Hepatocyte (in vitro differentiated cells): ENCODE data around the gene ZNF574. TPM values are rescaled to one million over a fixed set of nuclear protein-coding genes. Genes with fewer than 3 reads are reported as not detected.

Experiments used
- DNase-seq: peaks from one replicate; pipeline ENCODE4 v3.0.0-alpha.2; 2016; ENCODE audit warnings: low spot score
- H2AFZ ChIP-seq: fragments of 200-600 bp; sonication (generic); 2 replicates; pipeline ENCODE4 v1.6.0; 2016; ENCODE audit warnings: antibody characterized with exemption, mild to moderate bottlenecking
- H3K27ac ChIP-seq: fragments of 200-600 bp; sonication (generic); 2 replicates; pipeline ENCODE4 v1.5.1; 2016; ENCODE audit warnings: mild to moderate bottlenecking
- H3K27me3 ChIP-seq: fragments of 200-600 bp; sonication (generic); 2 replicates; pipeline ENCODE4 v1.6.1; 2016
- H3K36me3 ChIP-seq: fragments of 200-600 bp; sonication (generic); replicated peaks from 2 replicates; pipeline ENCODE4 v1.5.1; 2016; ENCODE audit warnings: low read depth; ENCODE audit not compliant: insufficient read depth
- H3K4me1 ChIP-seq: fragments of 200-600 bp; sonication (generic); 2 replicates; pipeline ENCODE4 v1.5.1; 2016; ENCODE audit warnings: mild to moderate bottlenecking, moderate library complexity; ENCODE audit not compliant: insufficient read depth
- H3K4me2 ChIP-seq: fragments of 200-600 bp; sonication (generic); 2 replicates; pipeline ENCODE4 v1.6.0; 2016
- H3K4me3 ChIP-seq: fragments of 200-600 bp; sonication (generic); 2 replicates; pipeline ENCODE4 v1.5.1; 2016; ENCODE audit warnings: mild to moderate bottlenecking
- H3K79me2 ChIP-seq: fragments of 200-600 bp; sonication (generic); 2 replicates; pipeline ENCODE4 v1.6.0; 2017; ENCODE audit warnings: mild to moderate bottlenecking
- H3K9me2 ChIP-seq: fragments of 200-600 bp; sonication (generic); replicated peaks from 2 replicates; pipeline ENCODE4 v1.6.0; 2017; ENCODE audit warnings: mild to moderate bottlenecking; ENCODE audit not compliant: insufficient read depth
- H3K9me3 ChIP-seq: fragments of 200-600 bp; sonication (generic); 2 replicates; pipeline ENCODE4 v1.5.1; 2016; ENCODE audit warnings: low read depth, mild to moderate bottlenecking
- H4K20me1 ChIP-seq: fragments of 200-600 bp; sonication (generic); 2 replicates; pipeline ENCODE4 v1.6.0; 2016; ENCODE audit warnings: mild to moderate bottlenecking; ENCODE audit not compliant: insufficient read depth, poor library complexity, severe bottlenecking
- CTCF ChIP-seq: fragments of 200-600 bp; sonication (generic); IDR thresholded peaks from 2 replicates; pipeline ENCODE4 v1.5.1; 2016; ENCODE audit warnings: antibody characterized with exemption, mild to moderate bottlenecking; ENCODE audit not compliant: poor library complexity
- EZH2 ChIP-seq: fragments of 200-600 bp; sonication (generic); IDR thresholded peaks from 2 replicates; pipeline ENCODE4 v1.6.1; 2016; ENCODE audit warnings: antibody characterized with exemption, mild to moderate bottlenecking, borderline replicate concordance
- EZH2phosphoT487 ChIP-seq: fragments of 200-600 bp; sonication (generic); IDR thresholded peaks from one replicate; pipeline ENCODE4 v1.6.1; 2018; ENCODE audit warnings: antibody characterized with exemption, mild to moderate bottlenecking, low read depth, moderate library complexity; ENCODE audit not compliant: unreplicated experiment, severe bottlenecking
- WGBS: methylation state at CpG from one replicate; pipeline ENCODE4 v1.1.6; 2016; ENCODE audit warnings: low lambda C conversion rate; ENCODE audit errors: missing lambda C conversion rate; 5-methylcytosine and 5-hydroxymethylcytosine counted together
- polyA plus RNA-seq: library from polyadenylated mRNA; unstranded; fragments of >200 nt; fragmentation: Nextera tagmentation; extraction: Ambion mirVana; gene quantifications from 2 replicates; pipeline ENCODE4 v1.2.1, GENCODE V29; 2016
- total RNA-seq: library from RNA; depleted of rRNA; stranded (reverse); fragments of >200 nt; gene quantifications from 2 replicates; pipeline ENCODE4 v1.2.3, GENCODE V29; 2014

ZNF574 gene
- total and polyA plus RNA-seq, 2 experiments from 2014 or later: 10.7 to 13.6 TPM

GRCh38 chr19:42053037-42053935, 22.7 kb upstream of the ZNF574 start:
- no peaks in the 10 kb centered on the region for H3K36me3 ChIP-seq
- WGBS: 97% methylated on average over 16 of the region's 17 CpGs
- no peak for TF ChIP-seq EZH2phosphoT487
- no peak for TF ChIP-seq CTCF
- TF ChIP-seq EZH2: no peak

GRCh38 chr19:42054205-42054604, 21.8 kb upstream of the ZNF574 start:
- Histone ChIP-seq H3K36me3 (no peaks in the 10 kb centered on the region), H3K4me3 (no peak overlapping the region), H3K79me2 (no peaks in the 10 kb centered on the region), H3K27ac (no peak overlapping the region), H3K4me1 (no peaks in the 10 kb centered on the region), H2AFZ (no peak overlapping the region), H3K4me2 (no peak overlapping the region), H3K27me3 (no peaks in the 10 kb centered on the region), H3K9me2 (no peaks in the 10 kb centered on the region), H4K20me1 (no peaks in the 10 kb centered on the region), H3K9me3 (no peaks in the 10 kb centered on the region)
- DNase-seq: no peak
- 88% methylated on average over 18 of the region's 18 CpGs for WGBS
- no peak for TF ChIP-seq CTCF
- no peak for TF ChIP-seq EZH2
- no peak for TF ChIP-seq EZH2phosphoT487

More at GRCh38 chr19:42053037-42053935, 22.7 kb upstream of the ZNF574 start:
- no peak overlapping the region for H2AFZ ChIP-seq
- no peaks in the 10 kb centered on the region for H3K9me3 ChIP-seq
- no peaks in the 10 kb centered on the region for H4K20me1 ChIP-seq
- H3K9me2 ChIP-seq: no peaks in the 10 kb centered on the region
- H3K4me1 ChIP-seq: no peaks in the 10 kb centered on the region
- no peak overlapping the region for H3K4me2 ChIP-seq
- no peaks in the 10 kb centered on the region for H3K79me2 ChIP-seq
- no peak overlapping the region for H3K4me3 ChIP-seq
- H3K27me3 ChIP-seq: no peaks in the 10 kb centered on the region
- DNase-seq: no peak
- H3K27ac ChIP-seq: no peak overlapping the region

- WGBS: 77% methylated on average over 7 of the region's 7 CpGs
- H3K79me2 ChIP-seq: no peaks in the 10 kb centered on the region
- H3K36me3 ChIP-seq: no peaks in the 10 kb centered on the region
- H4K20me1 ChIP-seq: no peaks in the 10 kb centered on the region
- no peak for DNase-seq
- H2AFZ ChIP-seq: no peak overlapping the region
- H3K4me1 ChIP-seq: no peaks in the 10 kb centered on the region
- H3K9me3 ChIP-seq: no peaks in the 10 kb centered on the region
- no peaks in the 10 kb centered on the region for H3K27me3 ChIP-seq
- H3K4me3 ChIP-seq: no peak overlapping the region
- H3K4me2 ChIP-seq: no peak overlapping the region
- no peaks in the 10 kb centered on the region for H3K9me2 ChIP-seq
- TF ChIP-seq EZH2 (no peak), CTCF (no peak), EZH2phosphoT487 (no peak)
- no peak overlapping the region for H3K27ac ChIP-seq
Measured at GRCh38 chr19:42057846-42058245, 18.1 kb upstream of the ZNF574 start.
